ENCODE data around the gene BABAM2.
A peak's percentile ranks its signal among the peaks of the same experiment; 100 is the strongest.

The BABAM2 gene

DNA sequence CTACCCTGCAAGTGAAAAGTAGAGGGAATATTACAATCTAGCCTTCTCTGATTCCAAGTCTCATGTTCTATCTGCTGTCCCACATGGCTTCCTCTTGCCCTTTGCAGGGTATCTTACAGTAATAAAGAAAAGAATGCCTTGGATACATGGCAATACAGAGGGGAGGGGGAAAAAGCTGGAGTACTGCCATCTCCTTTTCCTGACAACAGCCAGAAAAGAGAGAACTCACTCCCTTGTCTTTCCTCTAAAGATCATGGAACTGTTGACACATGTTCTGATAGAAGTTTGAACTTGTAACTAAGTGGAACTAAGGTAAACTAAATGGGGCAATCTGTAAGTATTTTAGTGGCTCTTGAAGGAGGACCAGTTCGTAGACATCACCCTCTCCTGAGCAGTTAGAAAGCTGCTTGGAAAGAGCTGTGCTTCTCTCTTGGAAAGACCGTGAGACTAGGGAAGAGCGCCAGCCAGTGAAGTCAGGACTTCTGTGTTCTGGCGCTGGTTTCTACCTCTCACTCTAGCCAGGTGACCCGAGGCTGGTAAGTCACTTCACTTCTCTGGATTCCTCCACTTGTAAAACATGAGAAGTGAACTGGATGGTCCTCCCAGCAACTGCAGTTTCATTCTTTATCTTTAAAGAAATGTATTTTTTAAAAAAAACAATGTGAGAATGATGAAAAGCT is 259.8 kb downstream of the BABAM2 start:
- TF ChIP-seq, protein P1, sequence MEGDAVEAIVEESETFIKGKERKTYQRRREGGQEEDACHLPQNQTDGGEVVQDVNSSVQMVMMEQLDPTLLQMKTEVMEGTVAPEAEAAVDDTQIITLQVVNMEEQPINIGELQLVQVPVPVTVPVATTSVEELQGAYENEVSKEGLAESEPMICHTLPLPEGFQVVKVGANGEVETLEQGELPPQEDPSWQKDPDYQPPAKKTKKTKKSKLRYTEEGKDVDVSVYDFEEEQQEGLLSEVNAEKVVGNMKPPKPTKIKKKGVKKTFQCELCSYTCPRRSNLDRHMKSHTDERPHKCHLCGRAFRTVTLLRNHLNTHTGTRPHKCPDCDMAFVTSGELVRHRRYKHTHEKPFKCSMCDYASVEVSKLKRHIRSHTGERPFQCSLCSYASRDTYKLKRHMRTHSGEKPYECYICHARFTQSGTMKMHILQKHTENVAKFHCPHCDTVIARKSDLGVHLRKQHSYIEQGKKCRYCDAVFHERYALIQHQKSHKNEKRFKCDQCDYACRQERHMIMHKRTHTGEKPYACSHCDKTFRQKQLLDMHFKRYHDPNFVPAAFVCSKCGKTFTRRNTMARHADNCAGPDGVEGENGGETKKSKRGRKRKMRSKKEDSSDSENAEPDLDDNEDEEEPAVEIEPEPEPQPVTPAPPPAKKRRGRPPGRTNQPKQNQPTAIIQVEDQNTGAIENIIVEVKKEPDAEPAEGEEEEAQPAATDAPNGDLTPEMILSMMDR (conservative IDR thresholded peaks at IDR 0.05) = no peak
- H3K27ac ChIP-seq = no peak overlapping the region

DNA sequence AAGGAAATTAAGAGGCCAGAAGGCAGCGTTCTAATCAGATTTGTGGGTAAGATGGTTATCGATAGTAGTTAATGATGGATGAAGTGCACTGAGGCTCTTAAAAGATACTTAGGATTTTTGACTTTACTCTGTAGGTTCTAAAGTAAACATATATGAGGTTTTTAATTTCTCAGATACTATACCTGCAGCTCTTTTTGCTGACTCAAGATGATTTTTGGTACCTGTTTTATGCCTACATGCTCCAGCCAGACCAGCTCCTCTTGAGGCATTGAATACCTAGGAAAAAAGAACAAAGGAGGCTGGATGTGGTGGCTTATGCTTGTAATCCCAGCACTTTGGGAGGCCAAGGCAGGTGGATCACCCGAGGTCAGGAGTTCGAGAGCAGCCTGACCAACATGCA is 260.5 kb downstream of the BABAM2 start:
- no peak overlapping the region for H3K27ac ChIP-seq
- TF ChIP-seq, protein P1 (conservative IDR thresholded peaks at IDR 0.05) = no peak

DNA sequence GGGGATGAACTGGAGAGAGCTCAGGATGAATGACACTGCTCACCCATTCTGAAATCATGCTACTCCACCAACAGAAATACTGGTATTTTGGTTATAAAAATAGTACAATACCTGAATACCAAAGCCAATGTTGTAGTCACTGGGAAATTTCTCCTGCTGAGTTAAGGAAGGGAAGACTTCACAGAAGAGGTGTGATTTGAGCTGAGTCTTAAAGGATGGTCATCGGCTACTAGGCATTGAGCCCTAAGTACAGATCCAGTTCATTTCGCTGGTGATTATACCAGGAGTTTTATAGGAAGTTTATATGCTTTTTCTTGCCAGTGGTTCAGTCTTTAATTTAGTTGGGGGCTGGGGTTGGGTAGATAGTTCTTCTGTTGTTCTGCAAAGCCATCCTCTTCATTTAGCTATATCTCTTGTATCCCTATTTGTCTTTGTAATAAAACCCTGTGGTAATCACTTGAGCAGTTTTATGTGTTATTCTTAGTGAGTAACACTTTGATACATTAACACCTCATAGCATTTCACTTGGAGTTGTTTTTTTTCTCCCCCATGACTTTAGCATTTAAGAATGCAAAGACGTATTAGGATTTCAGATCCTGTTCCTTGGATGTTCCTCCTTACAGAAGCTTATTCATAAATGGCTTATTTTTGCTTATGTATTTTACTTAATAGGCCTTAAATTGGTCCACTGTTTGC is 262.2 kb downstream of the BABAM2 start:
- TF ChIP-seq, protein P1 (conservative IDR thresholded peaks at IDR 0.05) = no peak
- no peak overlapping the region for H3K27ac ChIP-seq

DNA sequence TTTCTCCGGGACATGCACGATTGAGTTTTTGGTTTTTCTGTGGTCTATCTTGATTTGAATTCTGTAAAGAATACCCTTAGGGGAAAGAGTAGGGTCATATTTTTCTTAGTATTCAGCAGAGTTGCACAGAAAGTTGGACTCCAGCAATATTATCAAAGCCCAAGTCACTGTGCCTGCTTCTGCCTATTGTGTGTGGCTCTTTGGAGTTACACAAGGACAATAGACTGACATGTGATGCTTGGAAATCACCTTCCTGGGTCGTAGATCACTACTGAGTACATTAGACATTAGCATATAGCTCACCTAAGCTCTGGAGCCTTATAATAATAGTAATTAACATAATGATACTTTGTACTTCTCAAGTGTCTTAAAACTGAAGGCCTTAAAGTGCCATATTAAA is 263.3 kb downstream of the BABAM2 start:
- TF ChIP-seq, protein P1 (conservative IDR thresholded peaks at IDR 0.05) = no peak
- H3K27ac ChIP-seq = peak overlapping the region; percentile 70

DNA sequence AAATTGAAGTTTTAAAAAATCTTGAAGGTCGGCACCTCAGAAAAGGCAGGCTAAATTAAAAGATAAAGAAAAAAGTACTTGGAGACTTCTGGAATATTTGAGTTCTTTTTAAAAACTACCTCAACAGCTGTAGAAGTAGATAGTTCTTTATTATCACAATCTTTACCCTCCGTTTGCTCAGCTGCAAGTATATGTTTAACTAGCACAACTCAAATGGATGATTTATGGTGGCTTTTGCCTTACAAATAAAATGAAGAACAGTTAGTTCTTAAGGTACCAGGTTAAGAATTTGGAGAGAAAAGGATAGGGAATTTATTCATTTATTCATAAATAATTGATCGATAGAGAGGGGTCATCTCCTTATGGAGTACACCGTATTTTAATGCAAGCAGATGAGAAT is 264.6 kb downstream of the BABAM2 start:
- TF ChIP-seq, protein P1 (conservative IDR thresholded peaks at IDR 0.05) = no peak
- peak overlapping the region; percentile 70 for H3K27ac ChIP-seq

DNA sequence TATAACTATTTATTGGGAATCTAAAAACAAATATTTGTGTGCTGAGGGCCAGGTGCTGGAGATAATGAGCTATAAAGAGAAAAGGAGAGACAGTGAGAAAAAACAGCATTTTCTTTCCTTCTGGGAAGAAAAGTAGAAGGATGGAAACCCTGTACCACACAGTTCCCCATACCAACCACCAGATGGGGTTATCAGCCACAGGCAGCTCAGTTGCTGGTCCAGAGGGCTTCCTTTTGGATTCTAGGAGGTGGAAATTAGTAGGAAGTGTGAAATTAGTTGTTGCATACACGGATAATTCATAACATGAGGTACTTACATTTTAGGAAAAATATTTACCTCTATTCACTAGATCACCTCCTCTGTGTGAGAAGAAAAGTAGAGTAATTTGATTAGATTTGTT is 265.1 kb downstream of the BABAM2 start:
- H3K27ac ChIP-seq = peak overlapping the region; percentile 70
- TF ChIP-seq, protein P1 (conservative IDR thresholded peaks at IDR 0.05) = peak; percentile 68

DNA sequence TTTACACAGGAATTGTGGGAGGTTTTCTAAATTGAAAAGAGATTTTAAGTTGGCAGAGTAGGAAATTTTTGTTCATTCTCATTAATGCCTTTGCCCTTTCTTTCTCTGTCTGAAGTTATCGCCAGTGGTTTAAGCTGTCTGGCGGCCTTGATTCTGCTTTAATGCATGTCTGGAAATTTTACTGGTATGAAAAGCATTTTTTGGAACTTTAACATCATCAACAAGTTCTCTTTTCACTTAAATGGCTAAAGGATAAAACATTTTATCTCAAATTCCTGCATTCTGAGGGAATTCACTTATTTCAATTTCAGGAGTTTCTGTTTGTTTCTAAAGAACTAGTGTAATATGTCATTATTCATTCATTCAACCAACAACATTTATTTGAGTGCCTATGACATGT is 268.3 kb downstream of the BABAM2 start:
- TF ChIP-seq, protein P1 (conservative IDR thresholded peaks at IDR 0.05) = no peak
- H3K27ac ChIP-seq = no peak overlapping the region

Data from VCaP (cell line).